CD4-positive, alpha-beta T cell treated with Interleukin-17A for 4 hours (primary cell): Measurements from ENCODE around the gene ODAD3.
A peak's percentile ranks its signal among the peaks of the same experiment; 100 is the strongest.
"Not testable (repeated sequence)": the region's sequence is repeated elsewhere in the genome, so short reads cannot be mapped to it uniquely, and the experiment has no call there.

Source experiments
- DNase-seq: peaks from one replicate; pipeline ENCODE4 v3.0.0-alpha.2; 2020; ENCODE audit warnings: mixed read lengths

The ODAD3 gene

GRCh38 chr19:11434703-11435056, 241 bp downstream of the ODAD3 start:
- DNase-seq: no peak

GRCh38 chr19:11433526-11433925, 1.4 kb downstream of the ODAD3 start:
- DNase-seq: not testable (repeated sequence)

- no peak for DNase-seq
Measured at GRCh38 chr19:11426656-11427055, 8.3 kb downstream of the ODAD3 start.

- DNase-seq: no peak
Measured at GRCh38 chr19:11425719-11426457, 9.0 kb downstream of the ODAD3 start.

GRCh38 chr19:11423791-11424181, 11.1 kb downstream of the ODAD3 start:
- no peak for DNase-seq

- no peak for DNase-seq
Measured at GRCh38 chr19:11423164-11423790, 11.6 kb downstream of the ODAD3 start.

GRCh38 chr19:11422163-11423065, 12.5 kb downstream of the ODAD3 start:
- DNase-seq: peak; percentile 72

GRCh38 chr19:11421371-11422098, 13.4 kb downstream of the ODAD3 start:
- DNase-seq: peak; percentile 30

- DNase-seq: peak; percentile 40
Measured at GRCh38 chr19:11420429-11421370, 14.2 kb downstream of the ODAD3 start.

GRCh38 chr19:11418549-11419506, 16.1 kb downstream of the ODAD3 start, which contains the start of gene RGL3:
RGL3 (minus strand) TSS chr19:11419314; CDS start chr19:11419278, 36 bp downstream.
- DNase-seq: no peak

- no peak for DNase-seq
Measured at GRCh38 chr19:11418094-11418548, 16.8 kb downstream of the ODAD3 start.

GRCh38 chr19:11416346-11417052, 18.4 kb downstream of the ODAD3 start:
- no peak for DNase-seq

- DNase-seq: no peak
Measured at GRCh38 chr19:11414544-11414943, 20.4 kb downstream of the ODAD3 start.

- no peak for DNase-seq
Measured at GRCh38 chr19:11410682-11411081, 24.2 kb downstream of the ODAD3 start.

- no peak for DNase-seq
Measured at GRCh38 chr19:11408591-11408990, 26.3 kb downstream of the ODAD3 start.

GRCh38 chr19:11406703-11407236, 28.2 kb downstream of the ODAD3 start:
- DNase-seq: not testable (repeated sequence)

- DNase-seq: peak; percentile 54
Measured at GRCh38 chr19:11405846-11406643, 28.9 kb downstream of the ODAD3 start.

- DNase-seq: no peak
Measured at GRCh38 chr19:11404588-11405222, 30.2 kb downstream of the ODAD3 start.
